Progenitor cell of endocrine pancreas (in vitro differentiated cells): ENCODE data around the gene KCNC1. TPM values are rescaled to one million over a fixed set of nuclear protein-coding genes. Genes with fewer than 3 reads are reported as not detected.

Experiments used
- DNase-seq: peaks from one replicate; pipeline ENCODE4 v3.0.0; 2021; ENCODE audit warnings: low spot score; ENCODE audit not compliant: unreplicated experiment
- H3K27ac Mint-ChIP-seq: 2 replicates; pipeline ENCODE4 v1.8.0; 2021; ENCODE audit warnings: mild to moderate bottlenecking, moderate library complexity, mixed read lengths
- H3K27me3 Mint-ChIP-seq: 2 replicates; pipeline ENCODE4 v1.8.0; 2021; ENCODE audit warnings: mixed read lengths
- H3K36me3 Mint-ChIP-seq: 2 replicates; pipeline ENCODE4 v1.8.0; 2022; ENCODE audit warnings: mixed read lengths; ENCODE audit not compliant: insufficient read depth
- H3K4me1 Mint-ChIP-seq: 2 replicates; pipeline ENCODE4 v1.8.0; 2021; ENCODE audit warnings: low read depth, mixed read lengths
- H3K4me3 Mint-ChIP-seq: 2 replicates; pipeline ENCODE4 v1.8.0; 2021; ENCODE audit warnings: low read depth, mild to moderate bottlenecking, moderate library complexity, mixed read lengths
- H3K9me3 Mint-ChIP-seq: 2 replicates; pipeline ENCODE4 v1.8.0; 2021; ENCODE audit warnings: low read depth, mixed read lengths
- CTCF ChIP-seq: fragments of 200-600 bp; sonication (generic); IDR thresholded peaks from one replicate; pipeline ENCODE4 v1.5.0; 2021; ENCODE audit warnings: antibody characterized with exemption, mild to moderate bottlenecking; ENCODE audit not compliant: unreplicated experiment
- total RNA-seq: library from RNA; stranded (reverse); gene quantifications from 2 replicates; pipeline ENCODE4 v1.2.1, GENCODE V29; 2021

Gene KCNC1
- total RNA-seq, 1 donor from 2014 or later: 0.67 TPM

- Mint-ChIP-seq H3K27me3 (peaks cover 17% of the 10 kb centered on the region), H3K36me3 (no peaks in the 10 kb centered on the region), H3K27ac (no peak overlapping the region), H3K4me3 (no peak overlapping the region), H3K4me1 (no peaks in the 10 kb centered on the region), H3K9me3 (no peaks in the 10 kb centered on the region)
- no peak for TF ChIP-seq CTCF
- DNase-seq: no peak
These were observed 41.1 kb downstream of the KCNC1 start for GRCh38 chr11:17775507-17776211.

DNA sequence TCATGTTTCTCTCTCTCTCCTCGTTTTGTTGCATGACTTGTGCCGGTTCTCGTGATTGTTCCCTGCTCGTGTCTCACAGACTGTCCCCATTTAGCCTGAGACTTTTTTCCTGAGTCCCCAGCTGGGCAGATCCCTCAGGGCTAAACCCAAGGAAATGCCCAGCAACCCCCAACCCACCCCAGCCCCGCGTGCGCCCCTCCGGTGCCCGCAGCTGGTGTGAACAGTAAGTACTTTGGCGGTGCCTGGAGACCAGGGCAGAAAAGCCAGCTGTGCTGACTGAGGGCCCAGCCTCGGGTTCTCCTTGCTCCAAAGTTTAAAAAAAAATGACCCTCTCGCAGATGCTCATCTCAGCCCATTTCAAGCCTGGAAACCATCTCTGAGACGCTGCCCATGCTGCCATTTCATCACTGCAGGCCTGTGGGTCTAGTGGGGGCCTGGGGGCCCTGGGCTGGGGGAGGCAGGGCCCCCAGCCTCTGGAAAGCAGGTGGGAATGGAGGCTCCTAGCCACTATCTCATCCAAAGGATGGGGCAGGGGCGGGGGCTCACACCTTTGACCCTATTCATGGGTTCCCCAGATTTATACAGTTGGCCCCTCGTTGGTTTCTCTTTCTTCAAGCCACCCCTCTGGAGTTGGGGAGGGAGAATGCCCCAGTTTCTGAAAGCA is 41.8 kb downstream of the KCNC1 start:
- Mint-ChIP-seq H3K4me1 (no peaks in the 10 kb centered on the region), H3K4me3 (no peak overlapping the region), H3K27ac (no peak overlapping the region), H3K27me3 (peaks cover 16% of the 10 kb centered on the region), H3K9me3 (no peaks in the 10 kb centered on the region), H3K36me3 (no peaks in the 10 kb centered on the region)
- TF ChIP-seq CTCF: no peak
- DNase-seq: no peak

GRCh38 chr11:17777086-17777737 is 42.6 kb downstream of the KCNC1 start:
- H3K27ac Mint-ChIP-seq: no peak overlapping the region
- H3K27me3 Mint-ChIP-seq: peaks cover 14% of the 10 kb centered on the region
- DNase-seq: no peak
- H3K4me3 Mint-ChIP-seq: no peak overlapping the region
- H3K9me3 Mint-ChIP-seq: no peaks in the 10 kb centered on the region
- no peak for TF ChIP-seq CTCF
- H3K4me1 Mint-ChIP-seq: no peaks in the 10 kb centered on the region
- H3K36me3 Mint-ChIP-seq: no peaks in the 10 kb centered on the region

GRCh38 chr11:17777738-17778091 is 43.1 kb downstream of the KCNC1 start:
- H3K4me1 Mint-ChIP-seq: no peaks in the 10 kb centered on the region
- no peak overlapping the region for H3K4me3 Mint-ChIP-seq
- DNase-seq: no peak
- H3K27me3 Mint-ChIP-seq: peaks cover 14% of the 10 kb centered on the region
- H3K27ac Mint-ChIP-seq: no peak overlapping the region
- TF ChIP-seq CTCF: no peak
- no peaks in the 10 kb centered on the region for H3K36me3 Mint-ChIP-seq
- H3K9me3 Mint-ChIP-seq: no peaks in the 10 kb centered on the region

GRCh38 chr11:17778352-17778751 is 43.8 kb downstream of the KCNC1 start:
- Mint-ChIP-seq H3K4me3 (no peak overlapping the region), H3K4me1 (no peaks in the 10 kb centered on the region), H3K27me3 (peaks cover 14% of the 10 kb centered on the region), H3K36me3 (no peaks in the 10 kb centered on the region), H3K27ac (no peak overlapping the region), H3K9me3 (no peaks in the 10 kb centered on the region)
- no peak for DNase-seq
- no peak for TF ChIP-seq CTCF
